Measurements from ENCODE around the gene C1orf116. TPM values are rescaled to one million over a fixed set of nuclear protein-coding genes. Genes with fewer than 3 reads are reported as not detected.

C1orf116 gene
- total RNA-seq, 4 donors from 2014 or later, result 0.13 to 0.16 TPM; not detected in 2

- no peak for TF ChIP-seq CTCF (IDR thresholded peaks at IDR 0.05)
- no peak for DNase-seq (ENCODE audit: low spot score)
- no peak for ATAC-seq (ENCODE audit: low FRiP score)
Observed at GRCh38 chr1:207069858-207070506, 37.4 kb upstream of the C1orf116 start.

GRCh38 chr1:207069061-207069460, 36.5 kb upstream of the C1orf116 start:
- ATAC-seq (ENCODE audit: low FRiP score) (no peak), DNase-seq (ENCODE audit: low spot score) (no peak)
- no peak for TF ChIP-seq CTCF (IDR thresholded peaks at IDR 0.05)

GRCh38 chr1:207067665-207068064, 35.1 kb upstream of the C1orf116 start:
- no peak for TF ChIP-seq CTCF (IDR thresholded peaks at IDR 0.05)
- DNase-seq (ENCODE audit: low spot score), result no peak
- ATAC-seq (ENCODE audit: low FRiP score), result no peak

- TF ChIP-seq CTCF (IDR thresholded peaks at IDR 0.05), result no peak
- DNase-seq (ENCODE audit: low spot score) (no peak), ATAC-seq (ENCODE audit: low FRiP score) (no peak)
Observed at GRCh38 chr1:207067185-207067584, 34.6 kb upstream of the C1orf116 start.

GRCh38 chr1:207064561-207064960, 32.0 kb upstream of the C1orf116 start:
- DNase-seq (ENCODE audit: low spot score), result no peak
- no peak for ATAC-seq (ENCODE audit: low FRiP score)
- TF ChIP-seq CTCF (IDR thresholded peaks at IDR 0.05), result no peak

- DNase-seq (ENCODE audit: low spot score), result no peak
- no peak for ATAC-seq (ENCODE audit: low FRiP score)
Observed at GRCh38 chr1:207063014-207063413, 30.5 kb upstream of the C1orf116 start.

More at GRCh38 chr1:207063014-207063413, 30.5 kb upstream of the C1orf116 start:
- no peak for TF ChIP-seq CTCF (IDR thresholded peaks at IDR 0.05)

All from omental fat pad (tissue), 4 donors.